ENCODE data around the gene ACTN1. TPM values are rescaled to one million over a fixed set of nuclear protein-coding genes. Genes with fewer than 3 reads are reported as not detected.

The ACTN1 gene
- total RNA-seq, 1 experiment from 2014 or later = 212 TPM

DNA sequence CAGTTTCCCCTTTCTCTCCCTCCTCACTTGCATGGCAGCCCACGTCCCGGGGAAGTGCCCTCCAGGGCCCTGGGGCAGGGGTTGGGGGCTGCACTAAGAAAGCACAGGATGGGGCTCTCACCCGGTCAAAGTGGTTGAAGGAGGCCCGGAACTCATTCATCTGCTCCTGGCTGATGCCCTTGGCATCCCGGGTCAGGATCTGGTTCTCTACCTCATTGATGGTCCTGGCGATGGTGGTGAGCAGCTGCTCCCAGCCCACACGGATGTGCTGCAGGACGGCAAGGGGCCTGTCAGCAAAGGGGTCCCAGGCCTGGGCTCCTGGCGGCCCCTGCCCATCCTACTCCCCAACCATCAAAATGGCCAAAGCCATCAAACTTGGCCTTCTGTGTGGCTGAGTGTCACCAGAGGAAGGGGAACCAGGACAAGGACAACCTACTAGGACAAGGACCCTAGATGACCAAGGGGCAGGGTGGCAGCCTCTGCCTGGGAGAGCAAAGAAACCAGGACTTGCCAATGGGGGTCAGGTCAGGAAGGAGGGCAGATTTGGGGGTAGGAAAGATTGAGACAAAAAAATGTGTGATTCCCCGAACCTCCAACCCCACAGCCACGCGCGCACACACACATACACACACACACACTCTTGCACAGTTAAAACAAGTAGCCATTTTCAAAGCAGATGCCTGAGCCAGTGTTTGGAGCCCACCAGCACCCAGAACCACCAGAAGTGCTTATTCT lies 99.1 kb downstream of the ACTN1 start:
- POLR2A ChIA-PET = no interaction called here

DNA sequence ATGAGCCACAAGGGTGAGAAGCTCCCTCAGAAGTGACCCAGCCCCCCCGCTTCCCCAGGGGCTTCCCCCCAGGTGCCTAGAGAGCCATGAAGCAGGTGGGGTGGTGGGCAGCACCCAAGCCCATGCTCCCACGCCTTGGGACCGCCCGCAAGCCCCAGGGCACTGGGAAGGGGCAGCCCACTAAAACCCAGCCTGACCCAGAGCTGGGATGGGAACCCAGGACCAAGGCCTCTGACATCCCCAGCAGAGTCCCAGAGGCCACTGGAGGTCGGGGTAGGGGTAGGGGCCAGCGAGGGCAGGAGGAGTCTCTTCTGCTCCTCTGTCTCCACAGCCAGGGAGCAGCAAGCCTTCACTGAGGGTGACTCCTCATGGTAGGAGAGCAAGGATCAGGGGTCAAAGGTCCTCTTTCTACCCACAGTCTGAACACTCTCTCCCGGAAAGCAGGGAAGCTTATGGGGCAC lies 99.8 kb downstream of the ACTN1 start:
- ATAC-seq (no peak), DNase-seq (ENCODE audit: low read depth, low spot score) (no peak)
- Histone ChIP-seq H3K27ac (ENCODE audit: low read length) (no peak overlapping the region), H3K4me1 (ENCODE audit: control insufficient read depth, insufficient read depth, low read length) (no peaks in the 10 kb centered on the region), H3K27me3 (ENCODE audit: control insufficient read depth, insufficient read depth, low read length) (no peaks in the 10 kb centered on the region), H3K9me3 (ENCODE audit: control insufficient read depth, insufficient read depth, low read depth, low read length) (no peaks in the 10 kb centered on the region), H3K4me3 (ENCODE audit: low read depth in 2 of 2, low read length in 2 of 2) (no peak overlapping the region), H3K36me3 (ENCODE audit: control insufficient read depth, insufficient read depth, low read length) (peaks cover 13% of the 10 kb centered on the region)
- intact Hi-C loops (cut with micrococcal nuclease; ENCODE audit: unreplicated experiment) = no loop called here
- in situ Hi-C loops (cut with HindIII; ENCODE audit: low pct_unique_long_range_greater_than_20kb, low sequenced_read_pairs) = no loop called here
- TF ChIP-seq, protein P1, sequence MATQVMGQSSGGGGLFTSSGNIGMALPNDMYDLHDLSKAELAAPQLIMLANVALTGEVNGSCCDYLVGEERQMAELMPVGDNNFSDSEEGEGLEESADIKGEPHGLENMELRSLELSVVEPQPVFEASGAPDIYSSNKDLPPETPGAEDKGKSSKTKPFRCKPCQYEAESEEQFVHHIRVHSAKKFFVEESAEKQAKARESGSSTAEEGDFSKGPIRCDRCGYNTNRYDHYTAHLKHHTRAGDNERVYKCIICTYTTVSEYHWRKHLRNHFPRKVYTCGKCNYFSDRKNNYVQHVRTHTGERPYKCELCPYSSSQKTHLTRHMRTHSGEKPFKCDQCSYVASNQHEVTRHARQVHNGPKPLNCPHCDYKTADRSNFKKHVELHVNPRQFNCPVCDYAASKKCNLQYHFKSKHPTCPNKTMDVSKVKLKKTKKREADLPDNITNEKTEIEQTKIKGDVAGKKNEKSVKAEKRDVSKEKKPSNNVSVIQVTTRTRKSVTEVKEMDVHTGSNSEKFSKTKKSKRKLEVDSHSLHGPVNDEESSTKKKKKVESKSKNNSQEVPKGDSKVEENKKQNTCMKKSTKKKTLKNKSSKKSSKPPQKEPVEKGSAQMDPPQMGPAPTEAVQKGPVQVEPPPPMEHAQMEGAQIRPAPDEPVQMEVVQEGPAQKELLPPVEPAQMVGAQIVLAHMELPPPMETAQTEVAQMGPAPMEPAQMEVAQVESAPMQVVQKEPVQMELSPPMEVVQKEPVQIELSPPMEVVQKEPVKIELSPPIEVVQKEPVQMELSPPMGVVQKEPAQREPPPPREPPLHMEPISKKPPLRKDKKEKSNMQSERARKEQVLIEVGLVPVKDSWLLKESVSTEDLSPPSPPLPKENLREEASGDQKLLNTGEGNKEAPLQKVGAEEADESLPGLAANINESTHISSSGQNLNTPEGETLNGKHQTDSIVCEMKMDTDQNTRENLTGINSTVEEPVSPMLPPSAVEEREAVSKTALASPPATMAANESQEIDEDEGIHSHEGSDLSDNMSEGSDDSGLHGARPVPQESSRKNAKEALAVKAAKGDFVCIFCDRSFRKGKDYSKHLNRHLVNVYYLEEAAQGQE (IDR thresholded peaks at IDR 0.05; ENCODE audit: insufficient read depth in 1 of 2, low read depth in 2 of 2, low read length in 1 of 2) = no peak
- no peak for TF ChIP-seq SIN3A (IDR thresholded peaks at IDR 0.05; ENCODE audit: borderline replicate concordance, insufficient read depth, low read depth, low read length)
- TF ChIP-seq POLR2AphosphoS5 (IDR thresholded peaks at IDR 0.05; ENCODE audit: low read depth, low read length) = no peak
- no peak for TF ChIP-seq TCF7L2 (IDR thresholded peaks at IDR 0.05; ENCODE audit: low read depth, low read length)
- ChIA-PET POLR2A (no interaction called here), CTCF (no interaction called here)
- no TSS peak for BruUV-seq (replicated peaks)

More for the DNA sequence above, 99.1 kb downstream of the ACTN1 start:
- no peaks in the 10 kb centered on the region for H3K4me1 ChIP-seq (ENCODE audit: control insufficient read depth, insufficient read depth, low read length)
- H3K36me3 ChIP-seq (ENCODE audit: control insufficient read depth, insufficient read depth, low read length) = peaks cover 10% of the 10 kb centered on the region
- intact Hi-C loops (cut with micrococcal nuclease; ENCODE audit: unreplicated experiment) = no loop called here
- no peaks in the 10 kb centered on the region for H3K9me3 ChIP-seq (ENCODE audit: control insufficient read depth, insufficient read depth, low read depth, low read length)
- no peak overlapping the region for H3K4me3 ChIP-seq (ENCODE audit: low read depth in 2 of 2, low read length in 2 of 2)
- no peak for ATAC-seq
- no peak overlapping the region for H3K27ac ChIP-seq (ENCODE audit: low read length)
- in situ Hi-C loops (cut with HindIII; ENCODE audit: low pct_unique_long_range_greater_than_20kb, low sequenced_read_pairs) = no loop called here
- no TSS peak for BruUV-seq (replicated peaks)
- no peak for DNase-seq (ENCODE audit: low read depth, low spot score)
- H3K27me3 ChIP-seq (ENCODE audit: control insufficient read depth, insufficient read depth, low read length) = no peaks in the 10 kb centered on the region
- TF ChIP-seq TCF7L2 (IDR thresholded peaks at IDR 0.05; ENCODE audit: low read depth, low read length) (no peak), CTCF (IDR thresholded peaks at IDR 0.05) (no peak), POLR2AphosphoS5 (IDR thresholded peaks at IDR 0.05; ENCODE audit: low read depth, low read length) (no peak)
- CTCF ChIA-PET = no interaction called here

GRCh38 chr14:68878908-68879307 lies 100.2 kb downstream of the ACTN1 start:
- Histone ChIP-seq H3K27ac (ENCODE audit: low read length) (no peak overlapping the region), H3K36me3 (ENCODE audit: control insufficient read depth, insufficient read depth, low read length) (peaks cover 13% of the 10 kb centered on the region), H3K4me1 (ENCODE audit: control insufficient read depth, insufficient read depth, low read length) (no peaks in the 10 kb centered on the region), H3K9me3 (ENCODE audit: control insufficient read depth, insufficient read depth, low read depth, low read length) (no peaks in the 10 kb centered on the region), H3K4me3 (ENCODE audit: low read depth in 2 of 2, low read length in 2 of 2) (no peak overlapping the region), H3K27me3 (ENCODE audit: control insufficient read depth, insufficient read depth, low read length) (no peaks in the 10 kb centered on the region)
- ATAC-seq (no peak), DNase-seq (ENCODE audit: low read depth, low spot score) (no peak)
- ChIA-PET CTCF (no interaction called here), POLR2A (no interaction called here)
- intact Hi-C loops (cut with micrococcal nuclease; ENCODE audit: unreplicated experiment) (no loop called here), in situ Hi-C loops (cut with HindIII; ENCODE audit: low pct_unique_long_range_greater_than_20kb, low sequenced_read_pairs) (no loop called here)
- no peak for TF ChIP-seq TCF7L2 (IDR thresholded peaks at IDR 0.05; ENCODE audit: low read depth, low read length)
- no peak for TF ChIP-seq CTCF (IDR thresholded peaks at IDR 0.05)
- no peak for TF ChIP-seq SIN3A (IDR thresholded peaks at IDR 0.05; ENCODE audit: borderline replicate concordance, insufficient read depth, low read depth, low read length)
- TF ChIP-seq POLR2AphosphoS5 (IDR thresholded peaks at IDR 0.05; ENCODE audit: low read depth, low read length) = no peak
- TF ChIP-seq, protein P1 (IDR thresholded peaks at IDR 0.05; ENCODE audit: insufficient read depth in 1 of 2, low read depth in 2 of 2, low read length in 1 of 2) = no peak
- no TSS peak for BruUV-seq (replicated peaks)
